ENCODE measurements around the gene CCDC190. TPM values are rescaled to one million over a fixed set of nuclear protein-coding genes. Genes with fewer than 3 reads are reported as not detected.

CCDC190 gene
- total RNA-seq, 2 experiments from 2014 or later: not detected

Other genes starting within 250 kb of the CCDC190 start
- gene DDR2, start 228.7 kb downstream of the CCDC190 start, total RNA-seq: under 1 TPM; 0.14 to 0.34 TPM
- 10 to 100 TPM; 30.2 to 31.2 TPM for gene HSD17B7, start 70.5 kb downstream of the CCDC190 start, total RNA-seq
- gene RGS4, start 208.2 kb upstream of the CCDC190 start, total RNA-seq: not detected